Tracheal epithelial cell (primary cell): ENCODE results near the gene FAM20B. TPM values are rescaled to one million over a fixed set of nuclear protein-coding genes. Genes with fewer than 3 reads are reported as not detected.

Experiments
- total RNA-seq: library from RNA; depleted of rRNA; stranded (reverse); fragments of >200 nt; gene quantifications from 2 replicates; pipeline ENCODE4 v1.2.1, GENCODE V29; 2014

FAM20B gene
- 33.5 and 50.7 TPM in 2 replicates for total RNA-seq

GRCh38 chr1:179025125-179025974, at the start of gene FAM20B:
TSS of gene FAM20B (plus strand) at chr1:179025894. CDS start at chr1:179043848, 17,954 bp downstream.

GRCh38 chr1:179081687-179082332, 56.1 kb downstream of the FAM20B start, which contains the start of gene TOR3A:
TSS of gene TOR3A (plus strand) at chr1:179082070. CDS start at chr1:179082129, 59 bp downstream.

Other genes starting within 250 kb of the FAM20B start
- not detected in 2 replicates for gene ANGPTL1, start 154.8 kb upstream of the FAM20B start, total RNA-seq
- gene TOR3A, start 56.2 kb downstream of the FAM20B start, total RNA-seq: 36.1 and 40.7 TPM in 2 replicates
- 22.0 and 42.7 TPM in 2 replicates for gene ABL2, start 203.8 kb downstream of the FAM20B start, total RNA-seq